Stomach (tissue), 4 donors: Measurements from ENCODE around the gene DDX51.

ENCODE experiments used
- POLR2A ChIP-seq, 4 donors: fragments of 450-650 bp; IDR thresholded peaks; one replicate each; pipeline ENCODE4 v1.6.1; 2016; ENCODE audit warnings: antibody characterized with exemption in 4 of 4, control low read depth in 2 of 4, mild to moderate bottlenecking in 1 of 4, moderate library complexity in 1 of 4
- POLR2AphosphoS5 ChIP-seq, 3 donors: sonication (generic); formaldehyde crosslinking; IDR thresholded peaks; one replicate each; pipeline ENCODE4 v1.6.1; 2016; ENCODE audit warnings: antibody characterized with exemption in 3 of 3
- TF ChIP-seq, protein P1 (sequence below), 7 experiments: fragments of 450-650 bp in 4 of 7; fragments of 200-600 bp in 3 of 7; sonication (generic) in 3 of 7; IDR thresholded peaks; one replicate each; pipeline ENCODE4 v1.5.1; 2016 to 2019; ENCODE audit warnings: antibody characterized with exemption in 7 of 7, control low read depth in 2 of 7, mild to moderate bottlenecking in 1 of 7

DNA sequence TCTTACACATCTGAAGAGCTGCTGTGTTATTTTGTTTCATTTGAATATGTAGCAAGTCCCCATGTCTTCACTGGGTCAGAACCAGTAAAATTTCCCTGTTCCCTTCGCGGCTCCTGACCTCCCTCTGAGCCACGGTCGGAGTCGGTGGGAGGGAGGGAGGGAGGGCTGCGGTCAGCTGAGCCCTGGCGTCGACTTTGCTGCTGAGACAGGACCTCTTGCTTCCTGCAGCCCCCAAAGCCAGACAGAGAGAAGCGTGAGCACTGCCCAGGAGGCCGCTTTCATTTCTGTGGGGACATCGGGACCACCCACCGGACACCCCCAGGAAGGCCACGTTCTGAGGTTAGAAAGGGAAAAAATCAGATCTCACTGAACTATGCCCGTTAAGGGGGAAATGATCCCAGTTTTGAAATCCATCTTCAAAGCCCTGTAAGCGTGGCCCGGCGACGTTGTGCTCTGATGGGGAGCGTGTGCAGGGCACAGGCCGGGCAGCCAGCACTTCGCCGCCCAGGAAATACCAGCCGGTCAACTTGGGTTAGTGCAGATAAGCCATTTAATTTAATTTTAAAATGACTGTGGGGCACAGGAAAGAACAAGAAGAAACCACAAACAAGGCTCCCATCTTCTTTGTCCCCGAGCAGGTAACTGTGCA, 42.2 kb upstream of the DDX51 start:
- TF ChIP-seq, protein P1, sequence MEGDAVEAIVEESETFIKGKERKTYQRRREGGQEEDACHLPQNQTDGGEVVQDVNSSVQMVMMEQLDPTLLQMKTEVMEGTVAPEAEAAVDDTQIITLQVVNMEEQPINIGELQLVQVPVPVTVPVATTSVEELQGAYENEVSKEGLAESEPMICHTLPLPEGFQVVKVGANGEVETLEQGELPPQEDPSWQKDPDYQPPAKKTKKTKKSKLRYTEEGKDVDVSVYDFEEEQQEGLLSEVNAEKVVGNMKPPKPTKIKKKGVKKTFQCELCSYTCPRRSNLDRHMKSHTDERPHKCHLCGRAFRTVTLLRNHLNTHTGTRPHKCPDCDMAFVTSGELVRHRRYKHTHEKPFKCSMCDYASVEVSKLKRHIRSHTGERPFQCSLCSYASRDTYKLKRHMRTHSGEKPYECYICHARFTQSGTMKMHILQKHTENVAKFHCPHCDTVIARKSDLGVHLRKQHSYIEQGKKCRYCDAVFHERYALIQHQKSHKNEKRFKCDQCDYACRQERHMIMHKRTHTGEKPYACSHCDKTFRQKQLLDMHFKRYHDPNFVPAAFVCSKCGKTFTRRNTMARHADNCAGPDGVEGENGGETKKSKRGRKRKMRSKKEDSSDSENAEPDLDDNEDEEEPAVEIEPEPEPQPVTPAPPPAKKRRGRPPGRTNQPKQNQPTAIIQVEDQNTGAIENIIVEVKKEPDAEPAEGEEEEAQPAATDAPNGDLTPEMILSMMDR (IDR thresholded peaks at IDR 0.05): no peak
- TF ChIP-seq POLR2A (IDR thresholded peaks at IDR 0.05) (no peak), POLR2AphosphoS5 (IDR thresholded peaks at IDR 0.05) (no peak)
